Stimulated activated CD4-positive, alpha-beta T cell treated with anti-CD3 and anti-CD28 coated beads, Interleukin-15, amount 100 ng/mL, for 24 hours (primary cell): ENCODE measurements around the gene BCAR1.

Experiments used
- DNase-seq: peaks from one replicate; pipeline ENCODE4 v3.0.0-alpha.2; 2020

Gene BCAR1

DNA sequence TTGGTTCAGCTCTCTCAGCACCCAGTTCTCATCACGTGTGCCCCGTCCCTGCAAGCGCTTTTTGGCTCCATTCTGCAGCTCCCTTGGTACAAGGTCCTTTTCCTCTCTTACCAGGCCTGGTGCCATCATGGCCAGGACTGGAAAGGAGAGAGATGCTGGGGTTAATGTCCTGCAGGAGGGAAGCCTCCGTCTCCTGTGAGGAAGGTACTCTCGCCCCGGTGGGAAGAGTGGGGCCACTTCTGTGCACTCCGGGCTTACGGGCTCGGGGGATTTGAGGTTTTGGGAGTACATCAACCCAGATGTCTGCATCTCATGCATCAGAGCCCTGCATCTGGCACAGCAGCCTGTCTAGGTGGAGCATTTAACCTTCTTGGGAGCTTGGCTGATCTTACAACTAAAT lies 54.6 kb downstream of the BCAR1 start:
- no peak for DNase-seq

DNA sequence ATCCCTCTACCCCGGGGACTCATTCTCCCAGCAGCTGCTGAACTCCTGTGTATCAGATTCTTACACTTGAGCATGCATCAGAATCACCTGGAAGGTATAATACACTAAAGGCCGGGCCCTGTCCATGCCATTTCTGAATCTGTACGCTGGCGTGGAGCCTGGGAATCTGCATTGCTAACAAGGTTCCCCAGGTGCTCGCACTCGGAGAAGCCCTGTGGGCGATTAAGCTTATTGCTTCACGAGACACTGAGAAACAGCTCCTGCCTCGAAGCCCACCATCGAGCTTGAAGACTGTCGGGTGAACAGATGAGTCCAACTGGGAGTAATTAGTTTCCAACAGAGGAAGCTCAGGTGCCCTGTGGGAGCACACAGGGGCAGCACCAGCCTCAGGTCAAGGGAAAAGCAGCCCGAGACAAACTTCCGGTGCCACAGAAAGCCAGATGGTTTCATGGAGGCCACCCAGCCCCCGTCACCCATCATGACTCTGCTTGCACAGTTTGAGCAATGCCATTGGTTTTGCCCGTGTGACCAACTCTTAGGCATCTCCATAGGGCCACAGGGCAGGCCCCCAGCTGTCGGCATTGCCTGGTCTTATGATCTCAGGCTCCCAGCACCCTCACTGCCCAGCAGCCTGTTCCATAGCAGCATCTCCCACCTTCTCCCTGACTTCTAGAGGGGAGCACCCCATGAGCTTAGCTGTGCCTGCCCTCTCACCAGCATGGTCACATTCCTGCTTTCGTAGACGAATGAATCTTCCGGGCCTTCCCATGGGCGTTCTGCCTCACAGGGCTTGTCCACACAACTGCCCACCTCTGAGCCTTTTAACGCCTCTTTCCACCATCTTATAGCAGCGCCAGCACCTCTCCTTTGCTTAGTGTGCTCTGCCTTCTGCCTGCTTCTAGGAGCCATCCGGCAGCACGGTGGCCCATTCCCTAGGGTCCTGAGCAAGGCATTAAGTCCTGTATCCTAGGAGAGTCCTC lies 55.3 kb downstream of the BCAR1 start:
- DNase-seq: no peak

DNA sequence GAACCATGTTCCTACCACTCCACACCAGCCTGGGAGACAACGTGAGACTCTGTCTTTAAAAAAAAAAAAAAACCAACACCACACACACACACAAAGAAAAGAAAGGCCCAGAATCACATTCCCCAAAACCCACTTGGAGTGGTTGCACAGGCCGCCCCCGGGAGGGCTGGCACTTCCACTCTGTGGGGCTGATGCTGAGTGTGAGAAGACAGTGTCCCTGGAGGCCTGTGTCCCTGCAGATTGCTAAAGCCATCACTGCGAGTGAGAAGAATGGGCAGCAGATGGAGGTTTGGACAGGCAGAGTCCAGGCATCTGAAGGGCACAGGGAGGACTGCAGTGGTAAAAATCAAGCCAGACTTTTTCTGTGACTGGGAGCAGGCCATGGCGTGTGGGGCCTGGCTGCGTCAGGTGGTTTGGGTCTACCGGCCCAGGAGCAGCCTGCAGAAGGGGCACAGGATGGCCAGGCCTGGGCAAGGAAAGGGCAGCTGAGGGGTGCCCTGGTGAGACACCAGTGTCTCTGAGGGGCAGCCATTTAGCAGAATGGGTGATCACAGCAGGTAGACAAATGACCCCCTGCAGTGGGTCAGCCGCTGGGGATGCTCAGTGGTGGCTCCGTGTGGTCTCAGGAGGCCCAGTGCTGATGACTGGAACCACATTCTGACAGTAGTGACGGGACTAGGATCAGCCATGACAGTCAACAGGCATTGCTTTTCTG lies 57.5 kb downstream of the BCAR1 start:
- DNase-seq: no peak

DNA sequence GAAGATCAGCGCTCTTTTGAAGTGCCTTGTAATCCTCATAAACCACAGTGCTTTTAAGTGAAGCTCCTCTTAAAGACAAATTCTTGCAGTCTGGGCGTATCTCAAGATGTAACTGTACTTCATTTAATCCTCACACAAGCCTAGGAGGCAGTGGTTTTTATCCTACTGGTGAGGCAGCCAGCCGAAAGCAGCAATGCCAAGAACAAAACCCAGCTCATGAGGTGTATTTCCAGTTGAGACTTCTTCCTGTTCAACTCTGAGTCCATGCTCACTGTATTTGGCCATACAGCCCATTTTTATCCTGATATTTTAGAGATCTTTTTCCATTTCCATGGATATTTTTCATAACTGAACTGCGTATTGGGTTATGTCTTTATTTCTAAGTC lies 58.2 kb downstream of the BCAR1 start:
- DNase-seq: no peak

DNA sequence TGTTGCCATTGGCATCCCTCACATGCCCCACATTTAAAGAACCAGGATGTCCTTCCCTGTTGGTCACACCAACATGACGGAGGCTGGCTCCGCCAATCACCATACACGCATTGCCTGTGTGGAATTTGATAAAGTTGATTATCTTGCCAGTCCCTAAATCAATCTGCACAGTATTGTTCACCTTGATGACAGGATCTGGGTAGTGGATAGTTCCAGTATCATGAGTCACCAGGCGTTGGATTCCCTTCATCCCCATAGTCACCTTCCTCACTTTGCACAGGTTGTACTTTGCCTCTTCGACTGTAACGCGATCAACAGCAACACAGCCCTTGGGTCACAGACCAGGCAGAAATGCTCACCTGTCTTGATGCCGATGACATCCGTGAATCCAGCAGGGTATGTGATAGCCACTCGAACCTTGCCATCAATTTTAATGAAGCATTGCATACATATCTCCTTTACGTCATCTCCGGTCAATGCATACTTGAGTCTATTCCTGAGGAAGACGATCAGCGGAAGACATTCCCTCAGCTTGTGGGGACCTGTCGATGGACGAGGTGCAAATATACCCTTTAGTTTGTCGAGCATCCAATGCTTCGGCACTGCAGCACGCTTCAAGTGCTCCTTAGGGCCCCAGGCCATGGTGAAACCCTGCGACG lies 58.7 kb downstream of the BCAR1 start:
- DNase-seq: no peak

DNA sequence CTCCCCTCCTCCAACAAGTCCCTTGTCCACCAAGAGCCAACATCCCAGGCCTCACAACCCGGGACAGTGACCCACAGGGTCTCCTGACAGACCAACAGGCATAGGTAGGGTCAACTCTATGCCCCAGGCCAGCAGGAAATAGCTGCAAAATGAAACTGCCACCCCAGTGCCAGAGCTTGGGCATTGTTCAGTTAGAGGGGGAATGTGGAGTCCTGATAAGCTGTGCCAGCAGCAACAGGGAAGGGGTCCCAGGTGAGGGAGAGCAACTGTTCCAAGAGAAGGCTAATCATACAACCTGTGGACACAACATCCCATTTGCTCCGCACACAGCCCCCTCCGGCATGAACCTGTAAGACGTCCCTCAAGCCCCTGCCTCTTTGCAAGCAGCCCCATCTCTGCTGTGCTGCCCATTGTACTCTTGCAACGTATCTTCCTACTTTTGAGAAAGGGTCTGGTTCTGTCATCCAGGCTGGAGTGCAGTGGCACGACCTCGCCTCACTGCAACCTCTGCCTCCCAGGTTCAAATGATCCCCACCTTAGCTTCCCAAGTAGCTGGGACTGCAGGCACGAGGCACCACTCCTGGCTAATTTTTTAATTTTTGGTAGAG lies 61.7 kb downstream of the BCAR1 start:
- DNase-seq: no peak

DNA sequence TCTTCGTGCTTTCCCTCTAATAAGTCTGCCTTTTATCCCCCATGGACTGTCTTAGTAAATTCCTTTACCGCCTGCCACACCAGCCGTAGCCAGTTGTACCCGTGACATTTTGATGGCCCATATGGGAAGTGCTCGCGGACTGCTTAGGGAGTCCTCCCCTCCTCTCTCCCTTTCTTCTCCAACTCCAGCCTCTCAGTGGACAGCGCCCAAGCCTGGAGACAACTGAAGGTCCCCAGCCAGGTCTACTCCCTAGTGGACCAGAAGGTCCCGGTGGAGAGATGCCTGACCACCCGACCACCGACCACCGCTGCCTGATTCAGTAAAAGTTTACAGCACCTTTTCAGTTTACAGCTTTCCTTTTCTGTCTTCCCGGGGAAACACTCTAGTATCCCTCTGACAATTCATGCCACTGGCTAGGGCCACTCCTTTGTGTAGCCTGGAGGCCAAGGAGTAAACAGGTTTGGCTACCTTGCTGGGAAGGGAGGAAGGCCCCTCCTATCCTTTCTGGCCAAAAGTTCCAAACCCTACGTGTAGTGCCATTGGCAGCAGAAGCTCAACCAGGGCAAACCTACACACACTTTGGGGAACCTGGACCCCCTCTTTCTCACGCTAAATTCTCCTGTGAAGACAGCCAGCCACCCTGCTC lies 62.5 kb downstream of the BCAR1 start:
- no peak for DNase-seq

DNA sequence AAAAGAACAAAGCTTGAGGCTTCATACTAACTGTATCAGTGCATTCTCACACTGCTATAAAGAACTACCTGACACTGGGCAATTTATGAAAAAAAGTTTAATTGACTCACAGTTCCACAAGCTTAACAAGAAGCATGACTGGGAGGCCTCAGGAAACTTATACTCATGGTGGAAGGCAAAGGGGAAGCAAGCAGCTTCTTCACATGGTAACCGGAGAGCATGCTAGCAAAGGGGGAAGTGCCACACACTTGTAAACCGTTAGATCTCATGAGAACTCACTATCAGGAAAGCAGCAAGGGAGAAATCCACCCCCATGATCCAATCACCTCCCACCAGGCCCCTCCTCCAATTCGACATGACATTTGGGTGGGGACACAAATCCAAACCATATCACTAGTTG lies 69.8 kb downstream of the BCAR1 start:
- DNase-seq: no peak

DNA sequence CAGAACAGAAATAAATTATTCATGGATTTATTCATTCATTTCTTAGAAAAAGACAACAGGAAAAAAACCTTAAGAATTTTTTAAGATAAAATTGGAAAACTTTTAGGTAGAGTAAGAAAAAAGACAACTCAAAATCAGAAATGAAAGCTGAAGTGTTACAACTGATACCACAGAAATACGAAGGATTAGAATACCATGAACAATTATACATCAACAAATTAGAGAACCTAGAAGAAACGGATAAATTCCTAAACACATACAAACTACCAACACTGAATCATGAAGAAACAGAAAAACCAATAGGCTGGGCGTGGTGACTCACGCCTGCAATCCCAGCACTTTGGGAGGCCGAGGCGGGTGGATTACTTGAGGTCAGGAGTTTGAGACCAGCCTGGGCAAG lies 72.2 kb downstream of the BCAR1 start:
- DNase-seq: no peak
